Neuronal stem cell (in vitro differentiated cells): ENCODE measurements around the gene BIRC7.
A peak's percentile ranks its signal among the peaks of the same experiment; 100 is the strongest.

Experiments used
- DNase-seq: peaks from one replicate; pipeline ENCODE4 v3.0.0-alpha.2; 2013; ENCODE audit warnings: low spot score
- H2AFZ ChIP-seq: one replicate; pipeline ENCODE4 v1.6.1; 2013; ENCODE audit warnings: mild to moderate bottlenecking, low read length, inconsistent platforms
- H2AK5ac ChIP-seq: 2 replicates; pipeline ENCODE4 v1.6.1; 2013; ENCODE audit warnings: low read depth, mild to moderate bottlenecking, inconsistent platforms, low read length, moderate library complexity, mixed read lengths
- H2BK120ac ChIP-seq: 2 replicates; pipeline ENCODE4 v1.6.1; 2013; ENCODE audit warnings: low read depth, mild to moderate bottlenecking, inconsistent platforms, low read length, moderate library complexity, mixed read lengths
- H2BK12ac ChIP-seq: one replicate; pipeline ENCODE4 v1.6.1; 2013; ENCODE audit warnings: low read length, inconsistent platforms
- H2BK15ac ChIP-seq: 2 replicates; pipeline ENCODE4 v1.6.1; 2013; ENCODE audit warnings: mild to moderate bottlenecking, low read length, inconsistent platforms, mixed read lengths
- H2BK5ac ChIP-seq: one replicate; pipeline ENCODE4 v1.6.1; 2013; ENCODE audit warnings: inconsistent platforms, mild to moderate bottlenecking, low read length, moderate library complexity
- H3K14ac ChIP-seq: one replicate; pipeline ENCODE4 v1.6.1; 2013; ENCODE audit warnings: low read length, inconsistent platforms
- H3K18ac ChIP-seq: 2 replicates; pipeline ENCODE4 v1.6.1; 2013; ENCODE audit warnings: low read length, inconsistent platforms
- H3K23ac ChIP-seq: 2 replicates; pipeline ENCODE4 v1.6.1; 2013; ENCODE audit warnings: low read depth, mild to moderate bottlenecking, mixed read lengths, low read length, inconsistent platforms; ENCODE audit not compliant: poor library complexity
- H3K27ac ChIP-seq: replicated peaks from 3 replicates; pipeline ENCODE4 v1.5.1; 2013; ENCODE audit warnings: low read length, inconsistent platforms
- H3K27me3 ChIP-seq, 3 experiments: 2 replicates each; pipeline ENCODE4 v1.6.1; 2013; ENCODE audit warnings: low read length in 3 of 3, mild to moderate bottlenecking in 2 of 3, inconsistent platforms in 1 of 3, low read depth in 1 of 3, mixed read lengths in 1 of 3, moderate library complexity in 1 of 3; ENCODE audit not compliant: control insufficient read depth in 3 of 3, insufficient read depth in 3 of 3
- H3K36me3 ChIP-seq, 2 donors: replicated peaks in 1 of 2; 2 replicates each; pipeline ENCODE4 v1.6.1; 2013; ENCODE audit warnings: low read length in 2 of 2; ENCODE audit not compliant: control insufficient read depth in 2 of 2, insufficient read depth in 2 of 2
- H3K4ac ChIP-seq: 2 replicates; pipeline ENCODE4 v1.6.1; 2013; ENCODE audit warnings: inconsistent platforms, mild to moderate bottlenecking, low read length, moderate library complexity
- H3K4me1 ChIP-seq, 2 donors: 1 replicate in 1 of 2; 2 replicates in 1 of 2; pipeline ENCODE4 v1.6.1; 2013; ENCODE audit warnings: low read length in 2 of 2, low read depth in 1 of 2; ENCODE audit not compliant: control insufficient read depth in 2 of 2, insufficient read depth in 1 of 2
- H3K4me2 ChIP-seq: one replicate; pipeline ENCODE4 v1.6.1; 2013; ENCODE audit warnings: mild to moderate bottlenecking, low read length, inconsistent platforms; ENCODE audit not compliant: insufficient read depth, poor library complexity, severe bottlenecking
- H3K4me3 ChIP-seq, 2 donors: 2 replicates each; pipeline ENCODE4 v1.5.1; 2013; ENCODE audit warnings: low read length in 2 of 2, mild to moderate bottlenecking in 2 of 2, inconsistent platforms in 1 of 2, moderate library complexity in 1 of 2
- H3K79me1 ChIP-seq: one replicate; pipeline ENCODE4 v1.6.1; 2013; ENCODE audit warnings: low read depth, mild to moderate bottlenecking, inconsistent platforms, low read length, moderate library complexity
- H3K9ac ChIP-seq: one replicate; pipeline ENCODE4 v1.6.1; 2013; ENCODE audit warnings: mild to moderate bottlenecking, low read depth, low read length, inconsistent platforms; ENCODE audit not compliant: poor library complexity
- H3K9me3 ChIP-seq, 2 donors: replicated peaks in 1 of 2; 2 replicates each; pipeline versions ENCODE3 to v1.6.1; 2013; ENCODE audit warnings: low read length in 2 of 2, mild to moderate bottlenecking in 2 of 2, inconsistent platforms in 1 of 2, low read depth in 1 of 2, mixed read lengths in 1 of 2, moderate library complexity in 1 of 2; ENCODE audit not compliant: control insufficient read depth in 2 of 2, insufficient read depth in 1 of 2
- H4K8ac ChIP-seq: one replicate; pipeline ENCODE4 v1.6.1; 2013; ENCODE audit warnings: low read depth, mild to moderate bottlenecking, inconsistent platforms, low read length, moderate library complexity
- H4K91ac ChIP-seq: one replicate; pipeline ENCODE4 v1.6.1; 2013; ENCODE audit warnings: low read length, low read depth, mild to moderate bottlenecking, inconsistent platforms; ENCODE audit not compliant: poor library complexity
- WGBS, 2 donors: extraction: QIAGEN DNeasy Blood & Tissue Kit; methylation state at CpG; one replicate each; pipeline ENCODE4 v1.1.7; 2013; ENCODE audit warnings: missing lambda C conversion rate in 2 of 2, mixed read lengths in 1 of 2; ENCODE audit not compliant: insufficient read length in 2 of 2, insufficient replicate concordance in 1 of 2; ENCODE audit errors: extremely low coverage in 2 of 2; 5-methylcytosine and 5-hydroxymethylcytosine counted together

BIRC7 gene

GRCh38 chr20:63189846-63190559, 45.7 kb upstream of the BIRC7 start:
- no peak overlapping the region for H2AFZ ChIP-seq
- peaks cover 2% of the 10 kb centered on the region for H3K79me1 ChIP-seq
- H2BK120ac ChIP-seq: no peak overlapping the region
- WGBS, 2 donors: no CpG with 5 or more reads among the region's 17 CpGs
- peaks cover under 1 to 10% of the 10 kb centered on the region in 2 donors for H3K36me3 ChIP-seq
- no peak for DNase-seq
- no peak overlapping the region for H2BK15ac ChIP-seq
- H4K91ac ChIP-seq: no peak overlapping the region
- H3K27me3 ChIP-seq: no peaks in the 10 kb centered on the region
- no peak overlapping the region for H3K4me3 ChIP-seq
- H3K9me3 ChIP-seq: peaks cover 0 to 2% of the 10 kb centered on the region in 2 donors
- no peak overlapping the region for H3K9ac ChIP-seq
- H3K4me2 ChIP-seq: no peak overlapping the region
- H3K23ac ChIP-seq: no peak overlapping the region
- H3K18ac ChIP-seq: no peak overlapping the region
- no peak overlapping the region for H2BK5ac ChIP-seq
- no peak overlapping the region for H3K14ac ChIP-seq
- no peak overlapping the region for H2BK12ac ChIP-seq
- H3K27ac ChIP-seq: no peak overlapping the region
- H4K8ac ChIP-seq: no peak overlapping the region
- peaks cover 0 to 2% of the 10 kb centered on the region in 2 donors for H3K4me1 ChIP-seq
- H3K4ac ChIP-seq: no peak overlapping the region
- H2AK5ac ChIP-seq: no peak overlapping the region

GRCh38 chr20:63190828-63191227, 44.9 kb upstream of the BIRC7 start:
- Histone ChIP-seq H4K8ac (no peak overlapping the region), H3K4me3 (no peak overlapping the region), H2BK15ac (no peak overlapping the region), H2AFZ (no peak overlapping the region), H3K23ac (no peak overlapping the region), H3K79me1 (peaks cover 5% of the 10 kb centered on the region), H3K36me3 (peaks cover 5 to 19% of the 10 kb centered on the region in 2 donors), H3K4me1 (peaks cover 0 to 2% of the 10 kb centered on the region in 2 donors), H3K4ac (no peak overlapping the region), H3K27ac (no peak overlapping the region), H3K14ac (peak overlapping the region; percentile 94), H2BK12ac (no peak overlapping the region), H2BK120ac (no peak overlapping the region), H3K9me3 (no peaks in the 10 kb centered on the region), H3K27me3 (no peaks in the 10 kb centered on the region), H3K18ac (peak overlapping the region; percentile 57), H3K9ac (no peak overlapping the region), H2BK5ac (no peak overlapping the region), H4K91ac (no peak overlapping the region), H2AK5ac (peak overlapping the region; percentile 46), H3K4me2 (peak overlapping the region; percentile 11)
- no CpG with 5 or more reads among the region's 20 CpGs for WGBS, 2 donors
- DNase-seq: no peak

GRCh38 chr20:63191400-63191799, 44.3 kb upstream of the BIRC7 start:
- no peak for DNase-seq
- Histone ChIP-seq H3K18ac (no peak overlapping the region), H3K27ac (no peak overlapping the region), H3K4me3 (peak overlapping the region in 1 of 2 donors; percentile 57), H3K4me1 (peaks cover 0 to 2% of the 10 kb centered on the region in 2 donors), H4K8ac (no peak overlapping the region), H3K4me2 (no peak overlapping the region), H3K79me1 (peaks cover 5% of the 10 kb centered on the region), H3K27me3 (no peaks in the 10 kb centered on the region), H2BK15ac (no peak overlapping the region), H2BK12ac (no peak overlapping the region), H3K9me3 (no peaks in the 10 kb centered on the region), H3K23ac (peak overlapping the region; percentile 43), H2AFZ (no peak overlapping the region), H4K91ac (no peak overlapping the region), H3K9ac (no peak overlapping the region), H2AK5ac (no peak overlapping the region), H2BK5ac (no peak overlapping the region), H3K4ac (no peak overlapping the region), H3K14ac (no peak overlapping the region), H3K36me3 (peaks cover 5 to 24% of the 10 kb centered on the region in 2 donors), H2BK120ac (no peak overlapping the region)
- WGBS, 2 donors: no CpG with 5 or more reads among the region's 14 CpGs

GRCh38 chr20:63192721-63193120, 43.0 kb upstream of the BIRC7 start:
- Histone ChIP-seq H4K91ac (no peak overlapping the region), H2AFZ (no peak overlapping the region), H2BK120ac (no peak overlapping the region), H3K9me3 (no peaks in the 10 kb centered on the region), H2BK5ac (no peak overlapping the region), H3K23ac (peak overlapping the region; percentile 85), H3K4me3 (no peak overlapping the region), H3K4ac (no peak overlapping the region), H4K8ac (no peak overlapping the region), H3K4me2 (no peak overlapping the region), H3K9ac (no peak overlapping the region), H2BK15ac (no peak overlapping the region), H2AK5ac (no peak overlapping the region), H3K18ac (peak overlapping the region; percentile 64), H3K79me1 (peaks cover 7% of the 10 kb centered on the region), H3K36me3 (peaks cover 10 to 37% of the 10 kb centered on the region in 2 donors), H3K27me3 (no peaks in the 10 kb centered on the region), H3K4me1 (peaks cover 0 to 3% of the 10 kb centered on the region in 2 donors), H2BK12ac (no peak overlapping the region), H3K27ac (no peak overlapping the region), H3K14ac (peak overlapping the region; percentile 31)
- DNase-seq: no peak
- no CpG with 5 or more reads among the region's 21 CpGs for WGBS, 2 donors
